IPS-18a (cell line): Measurements from ENCODE around the gene ADAM8.

Experiments used
- H3K27ac ChIP-seq: one replicate; pipeline ENCODE4 v1.5.1; 2013; ENCODE audit warnings: low read length
- H3K27me3 ChIP-seq: one replicate; pipeline ENCODE4 v1.6.1; 2013; ENCODE audit warnings: mild to moderate bottlenecking, low read length; ENCODE audit not compliant: control insufficient read depth, insufficient read depth
- H3K36me3 ChIP-seq: one replicate; pipeline ENCODE4 v1.6.1; 2013; ENCODE audit warnings: low read depth, low read length; ENCODE audit not compliant: control insufficient read depth
- H3K4me1 ChIP-seq: one replicate; pipeline ENCODE4 v1.6.1; 2013; ENCODE audit warnings: low read depth, low read length; ENCODE audit not compliant: control insufficient read depth
- H3K4me3 ChIP-seq: one replicate; pipeline ENCODE4 v1.5.1; 2013; ENCODE audit warnings: low read length
- H3K9ac ChIP-seq: one replicate; pipeline ENCODE4 v1.6.1; 2013; ENCODE audit warnings: mild to moderate bottlenecking, low read length, moderate library complexity
- H3K9me3 ChIP-seq: one replicate; pipeline ENCODE4 v1.6.1; 2013; ENCODE audit warnings: low read depth, low read length; ENCODE audit not compliant: control insufficient read depth

ADAM8 gene

GRCh38 chr10:133306941-133307379 is 30.3 kb upstream of the ADAM8 start:
- Histone ChIP-seq H3K9ac (no peak overlapping the region), H3K27me3 (no peaks in the 10 kb centered on the region), H3K27ac (no peak overlapping the region), H3K9me3 (no peaks in the 10 kb centered on the region), H3K4me3 (no peak overlapping the region), H3K36me3 (peaks cover 21% of the 10 kb centered on the region), H3K4me1 (no peaks in the 10 kb centered on the region)

DNA sequence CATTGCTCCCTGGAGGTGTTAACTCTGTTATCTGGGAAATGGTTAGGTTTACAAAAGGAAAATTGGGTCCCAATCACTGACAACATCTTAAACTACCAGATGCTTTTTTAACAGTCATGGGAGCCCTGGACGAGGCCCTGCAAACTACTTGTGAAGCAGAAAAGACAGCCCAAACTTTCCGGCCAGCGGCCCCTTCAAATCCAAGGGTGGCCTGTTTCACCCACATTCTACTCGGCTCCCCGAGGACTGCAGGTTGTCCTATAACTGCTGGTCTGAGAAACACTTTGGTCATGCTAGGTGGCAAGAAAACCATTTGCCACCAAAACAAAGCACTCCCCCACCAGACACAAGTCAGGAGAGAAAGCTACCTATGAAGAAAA is 29.4 kb upstream of the ADAM8 start:
- H3K9me3 ChIP-seq: no peaks in the 10 kb centered on the region
- peaks cover 13% of the 10 kb centered on the region for H3K36me3 ChIP-seq
- H3K4me3 ChIP-seq: no peak overlapping the region
- H3K4me1 ChIP-seq: no peaks in the 10 kb centered on the region
- H3K27me3 ChIP-seq: no peaks in the 10 kb centered on the region
- no peak overlapping the region for H3K27ac ChIP-seq
- H3K9ac ChIP-seq: no peak overlapping the region

DNA sequence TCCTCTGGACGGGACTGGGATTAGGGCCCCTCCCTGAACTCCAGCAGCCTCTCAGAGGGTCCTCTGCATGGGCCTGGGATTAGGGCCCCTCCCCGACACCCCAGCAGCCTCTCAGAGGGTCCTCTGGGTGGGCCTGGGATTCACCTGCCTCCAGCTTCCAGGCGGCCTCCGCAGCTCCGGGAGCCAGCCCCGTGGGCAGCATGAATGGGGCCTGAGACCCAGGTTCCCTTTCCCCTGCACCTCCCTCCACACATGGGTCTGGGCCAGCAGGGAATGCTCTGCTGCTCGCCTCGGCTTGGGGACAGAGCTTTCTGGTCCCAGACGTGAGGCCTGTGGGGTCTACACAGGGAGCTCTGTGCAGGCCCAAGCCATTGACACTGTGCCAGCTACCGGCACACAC is 26.5 kb upstream of the ADAM8 start:
- Histone ChIP-seq H3K9me3 (no peaks in the 10 kb centered on the region), H3K36me3 (peaks cover 19% of the 10 kb centered on the region), H3K4me1 (no peaks in the 10 kb centered on the region), H3K27ac (no peak overlapping the region), H3K4me3 (no peak overlapping the region), H3K27me3 (no peaks in the 10 kb centered on the region), H3K9ac (no peak overlapping the region)

- Histone ChIP-seq H3K4me1 (no peaks in the 10 kb centered on the region), H3K27me3 (no peaks in the 10 kb centered on the region), H3K9me3 (no peaks in the 10 kb centered on the region), H3K9ac (no peak overlapping the region), H3K4me3 (no peak overlapping the region), H3K36me3 (peaks cover 28% of the 10 kb centered on the region), H3K27ac (no peak overlapping the region)
Observed at GRCh38 chr10:133302230-133302629, 25.6 kb upstream of the ADAM8 start.

GRCh38 chr10:133299738-133300137 is 23.1 kb upstream of the ADAM8 start:
- Histone ChIP-seq H3K9me3 (no peaks in the 10 kb centered on the region), H3K4me1 (no peaks in the 10 kb centered on the region), H3K36me3 (peaks cover 44% of the 10 kb centered on the region), H3K27ac (no peak overlapping the region), H3K27me3 (no peaks in the 10 kb centered on the region), H3K9ac (no peak overlapping the region), H3K4me3 (no peak overlapping the region)

DNA sequence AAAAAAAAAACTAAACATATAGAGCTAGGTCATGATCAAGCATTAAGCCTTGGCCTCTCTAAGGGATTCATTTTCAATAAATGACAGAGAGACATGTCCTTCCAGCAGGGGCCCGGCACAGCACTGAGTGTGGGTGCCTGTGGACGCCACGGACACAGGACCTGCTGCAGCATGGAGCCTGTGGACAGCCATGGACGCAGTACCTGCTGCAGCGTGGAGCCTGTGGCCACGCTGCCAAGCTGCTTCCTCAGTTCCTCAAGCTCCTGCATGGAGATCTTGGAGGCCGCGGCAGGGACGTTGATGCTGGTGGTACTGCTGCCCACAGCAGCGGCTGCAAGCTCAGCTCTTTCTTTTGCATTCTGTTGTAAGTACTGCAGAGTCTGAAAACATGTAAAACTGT is 22.6 kb upstream of the ADAM8 start:
- no peaks in the 10 kb centered on the region for H3K9me3 ChIP-seq
- H3K4me1 ChIP-seq: no peaks in the 10 kb centered on the region
- H3K27me3 ChIP-seq: no peaks in the 10 kb centered on the region
- H3K4me3 ChIP-seq: no peak overlapping the region
- no peak overlapping the region for H3K27ac ChIP-seq
- peaks cover 49% of the 10 kb centered on the region for H3K36me3 ChIP-seq
- H3K9ac ChIP-seq: no peak overlapping the region

DNA sequence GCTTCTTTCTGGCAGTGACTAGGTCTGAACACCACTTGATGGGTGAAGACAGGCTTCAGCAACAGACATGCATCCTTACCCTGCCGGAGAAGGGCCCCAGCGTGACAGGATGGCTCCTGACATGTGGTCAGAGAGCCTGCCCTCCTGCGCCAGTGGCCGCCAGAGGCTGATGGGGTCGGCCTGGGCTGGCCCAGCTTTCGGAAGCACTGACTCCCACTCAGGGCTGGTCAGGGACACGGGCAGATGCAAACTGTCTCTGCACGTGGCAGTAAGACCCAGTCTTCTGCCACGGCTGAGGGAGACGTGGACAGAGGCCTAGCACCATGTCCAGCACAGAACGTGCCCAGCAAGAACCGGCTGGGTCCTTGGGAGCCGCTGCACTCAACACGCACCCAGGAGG is 21.8 kb upstream of the ADAM8 start:
- Histone ChIP-seq H3K4me1 (no peaks in the 10 kb centered on the region), H3K9ac (no peak overlapping the region), H3K36me3 (peaks cover 56% of the 10 kb centered on the region), H3K27ac (no peak overlapping the region), H3K4me3 (no peak overlapping the region), H3K27me3 (no peaks in the 10 kb centered on the region), H3K9me3 (no peaks in the 10 kb centered on the region)

DNA sequence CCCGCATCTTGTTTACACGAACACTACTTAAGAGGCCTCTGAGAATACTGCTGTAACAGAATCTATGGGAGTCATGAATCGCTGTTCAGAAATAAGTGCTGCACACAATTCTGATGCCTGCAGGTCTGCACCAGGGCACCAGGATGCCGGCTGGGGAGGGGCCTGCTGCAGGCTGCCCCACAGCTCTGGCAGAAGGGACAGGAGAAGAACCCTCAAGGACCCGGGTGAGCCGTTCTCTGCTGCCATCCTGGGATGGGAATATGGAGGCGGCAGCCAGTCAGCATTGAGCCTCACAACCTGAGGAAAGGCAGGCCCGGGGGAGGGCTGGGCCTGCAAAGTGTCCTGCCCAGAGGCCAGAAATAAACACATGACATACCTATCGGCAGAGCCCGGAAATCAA is 20.8 kb upstream of the ADAM8 start:
- Histone ChIP-seq H3K36me3 (peaks cover 64% of the 10 kb centered on the region), H3K27ac (no peak overlapping the region), H3K4me3 (no peak overlapping the region), H3K9ac (no peak overlapping the region), H3K4me1 (no peaks in the 10 kb centered on the region), H3K9me3 (no peaks in the 10 kb centered on the region), H3K27me3 (no peaks in the 10 kb centered on the region)

GRCh38 chr10:133295426-133296320 is 19.0 kb upstream of the ADAM8 start:
- Histone ChIP-seq H3K9ac (no peak overlapping the region), H3K36me3 (peaks cover 71% of the 10 kb centered on the region), H3K4me3 (no peak overlapping the region), H3K9me3 (no peaks in the 10 kb centered on the region), H3K4me1 (no peaks in the 10 kb centered on the region), H3K27ac (no peak overlapping the region), H3K27me3 (no peaks in the 10 kb centered on the region)

GRCh38 chr10:133294189-133294588 is 17.5 kb upstream of the ADAM8 start:
- Histone ChIP-seq H3K36me3 (peaks cover 72% of the 10 kb centered on the region), H3K27ac (no peak overlapping the region), H3K9me3 (no peaks in the 10 kb centered on the region), H3K4me1 (no peaks in the 10 kb centered on the region), H3K9ac (no peak overlapping the region), H3K4me3 (no peak overlapping the region), H3K27me3 (no peaks in the 10 kb centered on the region)

DNA sequence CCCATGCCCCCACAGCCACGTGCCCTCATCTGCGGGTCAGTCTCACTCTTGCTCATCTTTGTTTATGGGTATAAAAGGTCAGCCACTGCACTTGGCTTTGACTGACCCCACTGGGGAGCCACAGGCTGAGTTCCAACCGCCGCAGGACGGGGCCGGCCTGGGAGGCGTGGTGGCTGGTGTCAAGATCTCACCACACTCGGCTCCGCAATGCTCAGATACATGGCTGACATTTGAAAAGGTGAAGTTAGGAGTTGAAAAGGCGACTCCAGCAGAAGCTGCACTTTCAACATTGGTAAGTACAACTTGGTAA is 17.1 kb upstream of the ADAM8 start:
- no peaks in the 10 kb centered on the region for H3K27me3 ChIP-seq
- peaks cover 72% of the 10 kb centered on the region for H3K36me3 ChIP-seq
- no peaks in the 10 kb centered on the region for H3K4me1 ChIP-seq
- no peak overlapping the region for H3K4me3 ChIP-seq
- H3K9ac ChIP-seq: no peak overlapping the region
- H3K27ac ChIP-seq: no peak overlapping the region
- no peaks in the 10 kb centered on the region for H3K9me3 ChIP-seq
